Peyer's patch (tissue), 4 donors: ENCODE data around the gene ENTPD1.

ENCODE experiments used
- CTCF ChIP-seq, 6 experiments: fragments of 450-650 bp in 4 of 6; fragments of 200-600 bp in 2 of 6; sonication (generic) in 1 of 6; IDR thresholded peaks; one replicate each; pipeline ENCODE4 v1.5.1; 2017 to 2019; ENCODE audit warnings: antibody characterized with exemption in 6 of 6, mild to moderate bottlenecking in 3 of 6, moderate library complexity in 1 of 6
- POLR2A ChIP-seq, 2 donors: fragments of 450-650 bp; IDR thresholded peaks; one replicate each; pipeline ENCODE4 v1.5.1; 2017; ENCODE audit warnings: antibody characterized with exemption in 2 of 2, mild to moderate bottlenecking in 2 of 2, moderate library complexity in 2 of 2

GRCh38 chr10:95791425-95791979 lies 35.5 kb downstream of the ENTPD1 start:
- no peak for TF ChIP-seq CTCF (IDR thresholded peaks at IDR 0.05)
- no peak for TF ChIP-seq POLR2A (IDR thresholded peaks at IDR 0.05)
